IMR-90 (cell line): ENCODE results near the gene PHKA1. TPM values are rescaled to one million over a fixed set of nuclear protein-coding genes. Genes with fewer than 3 reads are reported as not detected.

Experiments used
- ATAC-seq: fragments of 200-7000 bp; cut with Tn5 transposase; 2 replicates; pipeline ENCODE4 v1.9.1; 2020; ENCODE audit warnings: low read depth, mild to moderate bottlenecking, moderate library complexity
- BruUV-seq: library from RNA; stranded (reverse); fragments of 400-500 nt; replicated peaks from 2 replicates; lab custom pipeline; 2021; lab: Mats Ljungman, UMichigan
- CTCF ChIA-PET: fragments of 300-600 bp; formaldehyde crosslinking; extraction: SDS; loops from one replicate; lab custom pipeline; 2021; ENCODE audit warnings: antibody characterized with exemption; lab: Yijun Ruan, JAX
- POLR2A ChIA-PET: fragments of 300-600 bp; sonication (Branson Sonifier 250); formaldehyde crosslinking; loops from one replicate; lab custom pipeline; 2022; ENCODE audit warnings: antibody characterized with exemption; ENCODE audit not compliant: unreplicated experiment; lab: Charles Lee
- DNase-seq: peaks from one replicate; pipeline ENCODE4 v3.0.0; 2013
- H2AFZ ChIP-seq: replicated peaks from 2 replicates; pipeline ENCODE3; 2013; ENCODE audit warnings: low read length, mild to moderate bottlenecking; ENCODE audit not compliant: poor library complexity
- H2AK5ac ChIP-seq: 2 replicates; pipeline ENCODE4 v1.6.1; 2013; ENCODE audit warnings: low read depth, low read length, inconsistent platforms
- H2AK9ac ChIP-seq: replicated peaks from 2 replicates; pipeline ENCODE3; 2013; ENCODE audit warnings: mild to moderate bottlenecking, low read depth, low read length, moderate library complexity; ENCODE audit not compliant: poor library complexity
- H2BK120ac ChIP-seq: 2 replicates; pipeline ENCODE4 v1.6.1; 2013; ENCODE audit warnings: low read depth, low read length, inconsistent platforms
- H2BK15ac ChIP-seq: 3 replicates; pipeline ENCODE4 v1.6.1; 2013; ENCODE audit warnings: low read depth, low read length, inconsistent platforms
- H2BK20ac ChIP-seq: 2 replicates; pipeline ENCODE4 v1.6.1; 2013; ENCODE audit warnings: low read depth, mild to moderate bottlenecking, inconsistent platforms, low read length, moderate library complexity
- H2BK5ac ChIP-seq: 2 replicates; pipeline ENCODE4 v1.6.1; 2013; ENCODE audit warnings: mild to moderate bottlenecking, low read depth, low read length, inconsistent platforms; ENCODE audit not compliant: poor library complexity, severe bottlenecking
- H3K14ac ChIP-seq: replicated peaks from 2 replicates; pipeline ENCODE4 v1.6.1; 2013; ENCODE audit warnings: low read depth, low read length, inconsistent platforms
- H3K18ac ChIP-seq: 2 replicates; pipeline ENCODE4 v1.6.1; 2013; ENCODE audit warnings: low read depth, low read length, control low read depth
- H3K23ac ChIP-seq: 2 replicates; pipeline ENCODE4 v1.6.1; 2013; ENCODE audit warnings: low read depth, low read length, inconsistent platforms
- H3K27ac ChIP-seq: 2 replicates; pipeline ENCODE4 v1.5.1; 2013; ENCODE audit warnings: mild to moderate bottlenecking, control low read depth, low read length; ENCODE audit not compliant: insufficient read depth
- H3K27me3 ChIP-seq: 2 replicates; pipeline ENCODE4 v1.6.1; 2013; ENCODE audit warnings: low read length; ENCODE audit not compliant: control insufficient read depth, insufficient read depth
- H3K36me3 ChIP-seq: 2 replicates; pipeline ENCODE4 v1.6.1; 2013; ENCODE audit warnings: low read length, mixed read lengths; ENCODE audit not compliant: control insufficient read depth, insufficient read depth
- H3K4ac ChIP-seq: 2 replicates; pipeline ENCODE4 v1.6.1; 2013; ENCODE audit warnings: low read depth, low read length, inconsistent platforms
- H3K4me1 ChIP-seq: 2 replicates; pipeline ENCODE4 v1.6.1; 2013; ENCODE audit warnings: low read length, mixed read lengths; ENCODE audit not compliant: control insufficient read depth, insufficient read depth
- H3K4me2 ChIP-seq: 2 replicates; pipeline ENCODE4 v1.6.1; 2013; ENCODE audit warnings: low read depth, mild to moderate bottlenecking, control low read depth, low read length, moderate library complexity
- H3K4me3 ChIP-seq: 2 replicates; pipeline ENCODE4 v1.5.1; 2013; ENCODE audit warnings: low read depth, mild to moderate bottlenecking, control low read depth, low read length, moderate library complexity; ENCODE audit not compliant: insufficient read depth
- H3K56ac ChIP-seq: 2 replicates; pipeline ENCODE4 v1.6.1; 2013; ENCODE audit warnings: low read length, inconsistent platforms; ENCODE audit not compliant: insufficient read depth; ENCODE audit errors: extremely low read depth
- H3K79me1 ChIP-seq, 2 experiments: 2 replicates each; pipeline ENCODE4 v1.6.1; 2013; ENCODE audit warnings: low read length in 2 of 2, inconsistent platforms in 1 of 2, low read depth in 1 of 2
- H3K9ac ChIP-seq: 2 replicates; pipeline ENCODE4 v1.6.1; 2013; ENCODE audit warnings: low read depth, low read length, control low read depth
- H3K9me1 ChIP-seq: 2 replicates; pipeline ENCODE4 v1.6.1; 2013; ENCODE audit warnings: low read length, inconsistent platforms; ENCODE audit not compliant: insufficient read depth
- H3K9me3 ChIP-seq: 2 replicates; pipeline ENCODE4 v1.6.1; 2013; ENCODE audit warnings: low read length; ENCODE audit not compliant: control insufficient read depth, insufficient read depth
- H4K20me1 ChIP-seq: 2 replicates; pipeline ENCODE4 v1.6.1; 2013; ENCODE audit warnings: low read length, inconsistent platforms; ENCODE audit not compliant: insufficient read depth
- H4K5ac ChIP-seq: 2 replicates; pipeline ENCODE4 v1.6.1; 2013; ENCODE audit warnings: mild to moderate bottlenecking, low read depth, low read length, control low read depth
- H4K8ac ChIP-seq, 2 experiments: 2 replicates each; pipeline ENCODE4 v1.6.1; 2013; ENCODE audit warnings: low read depth in 2 of 2, low read length in 2 of 2, control low read depth in 1 of 2, inconsistent platforms in 1 of 2
- H4K91ac ChIP-seq: 2 replicates; pipeline ENCODE4 v1.6.1; 2013; ENCODE audit warnings: low read depth, low read length, inconsistent platforms; ENCODE audit not compliant: insufficient read depth
- SMC3 ChIP-seq: fragments of 150-350 bp; IDR thresholded peaks from 2 replicates; pipeline ENCODE4 v1.6.1; 2016; ENCODE audit warnings: low read depth, mild to moderate bottlenecking, antibody characterized with exemption, low read length, moderate library complexity
- dilution Hi-C: fragments of 300-500 bp; cut with HindIII; formaldehyde crosslinking; loops from one replicate; pipeline ENCODE4 v1.14.3; 2018; ENCODE audit warnings: low sequenced_read_pairs; ENCODE audit not compliant: unreplicated experiment
- in situ Hi-C: fragments of 300-500 bp; cut with MboI; formaldehyde crosslinking; loops from 3 replicates; pipeline ENCODE4 v1.14.3; 2019; ENCODE audit warnings: low sequenced_read_pairs, inconsistent platforms, mixed read lengths
- intact Hi-C: fragments of 100-400 bp; cut with micrococcal nuclease; formaldehyde crosslinking; loops from 2 replicates; pipeline ENCODE4 v1.10.0; 2022
- polyA plus RNA-seq, 3 experiments: library from polyadenylated mRNA; depleted of rRNA; stranded (reverse); fragments of >200 nt; gene quantifications; 2 replicates each; pipeline ENCODE4 v1.2.3, GENCODE V29; 2012; ENCODE audit warnings: low replicate concordance in 1 of 3
- total RNA-seq: library from RNA; depleted of rRNA; stranded (reverse); fragments of >200 nt; gene quantifications from 2 replicates; pipeline ENCODE4 v1.2.3, GENCODE V29; 2012
- TF ChIP-seq, protein P1 (sequence below): conservative IDR thresholded peaks from 2 replicates; pipeline ENCODE4 v1.5.1; 2012; ENCODE audit warnings: mild to moderate bottlenecking, low read depth, low read length, improper control_type of control experiment

Gene PHKA1
- total and polyA plus RNA-seq, 2 of the 4 experiments (the other 2 are of a cell fraction), result 2.7 to 4.5 TPM

DNA sequence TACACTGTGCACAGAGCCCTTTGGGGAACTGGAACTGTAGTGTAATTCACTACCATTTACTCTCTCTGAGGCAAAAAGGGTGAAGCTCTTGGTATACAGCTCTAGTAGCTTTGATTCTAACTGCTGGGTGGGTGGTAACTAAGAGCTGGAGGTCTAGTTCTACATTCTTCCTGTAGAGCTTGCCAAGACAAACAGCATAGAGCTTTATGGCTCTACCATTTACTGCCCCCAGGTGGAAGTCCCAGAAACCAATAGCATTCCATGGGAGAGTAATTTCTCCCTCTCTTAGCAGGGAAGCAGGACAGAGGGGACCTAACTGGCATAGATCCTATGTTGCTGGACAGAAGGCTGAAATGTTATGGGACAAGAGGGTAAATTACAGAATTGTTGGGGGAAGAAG lies 168.1 kb downstream of the PHKA1 start:
- in situ Hi-C loops (loop anchor here (25.0 kb wide), 1 partner anchor 534 kb away; no protein-coding TSS in a partner anchor), dilution Hi-C loops (no loop called here), intact Hi-C loops (loop anchor here (10.0 kb wide), 1 partner anchor 531 kb away; no protein-coding TSS in a partner anchor)
- BruUV-seq, result no TSS peak
- Histone ChIP-seq H3K27me3 (peaks cover 7% of the 10 kb centered on the region; the same call in 1 of the 2 replicates), H3K36me3 (peaks cover 2% of the 10 kb centered on the region; the same call in 1 of the 2 replicates), H3K79me1 (no peaks in the 10 kb centered on the region), H3K23ac (no peak overlapping the region), H2AFZ (no peak overlapping the region), H2BK5ac (no peak overlapping the region), H2BK120ac (no peak overlapping the region), H4K91ac (no peak overlapping the region), H3K4me1 (no peaks in the 10 kb centered on the region), H2AK5ac (no peak overlapping the region), H3K4me2 (no peak overlapping the region), H3K4ac (no peak overlapping the region), H3K18ac (no peak overlapping the region), H3K56ac (no peak overlapping the region), H3K9me3 (no peaks in the 10 kb centered on the region), H3K14ac (no peak overlapping the region), H3K9me1 (no peaks in the 10 kb centered on the region; the same call in 1 of the 2 replicates), H3K4me3 (no peak overlapping the region), H2BK20ac (no peak overlapping the region), H3K9ac (no peak overlapping the region), H4K8ac (no peak overlapping the region), H4K5ac (no peak overlapping the region), H2BK15ac (no peak overlapping the region), H4K20me1 (no peaks in the 10 kb centered on the region), H3K27ac (no peak overlapping the region), H2AK9ac (no peak overlapping the region)
- POLR2A ChIA-PET, result no interaction called here
- CTCF ChIA-PET, result interaction anchor here (0.5 kb wide), 1 partner anchor 27 kb away, joined by 4 read pairs; no protein-coding TSS in a partner anchor
- DNase-seq (no peak), ATAC-seq (no peak)
- TF ChIP-seq, protein P1, sequence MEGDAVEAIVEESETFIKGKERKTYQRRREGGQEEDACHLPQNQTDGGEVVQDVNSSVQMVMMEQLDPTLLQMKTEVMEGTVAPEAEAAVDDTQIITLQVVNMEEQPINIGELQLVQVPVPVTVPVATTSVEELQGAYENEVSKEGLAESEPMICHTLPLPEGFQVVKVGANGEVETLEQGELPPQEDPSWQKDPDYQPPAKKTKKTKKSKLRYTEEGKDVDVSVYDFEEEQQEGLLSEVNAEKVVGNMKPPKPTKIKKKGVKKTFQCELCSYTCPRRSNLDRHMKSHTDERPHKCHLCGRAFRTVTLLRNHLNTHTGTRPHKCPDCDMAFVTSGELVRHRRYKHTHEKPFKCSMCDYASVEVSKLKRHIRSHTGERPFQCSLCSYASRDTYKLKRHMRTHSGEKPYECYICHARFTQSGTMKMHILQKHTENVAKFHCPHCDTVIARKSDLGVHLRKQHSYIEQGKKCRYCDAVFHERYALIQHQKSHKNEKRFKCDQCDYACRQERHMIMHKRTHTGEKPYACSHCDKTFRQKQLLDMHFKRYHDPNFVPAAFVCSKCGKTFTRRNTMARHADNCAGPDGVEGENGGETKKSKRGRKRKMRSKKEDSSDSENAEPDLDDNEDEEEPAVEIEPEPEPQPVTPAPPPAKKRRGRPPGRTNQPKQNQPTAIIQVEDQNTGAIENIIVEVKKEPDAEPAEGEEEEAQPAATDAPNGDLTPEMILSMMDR, result 0 out of 2 replicates have a peak, but pooled peaks have one; percentile 10
- no peak for TF ChIP-seq SMC3
